Measurements from ENCODE around the gene COIL.

The COIL gene

GRCh38 chr17:56934280-56934679 is 26.6 kb downstream of the COIL start:
- DNase-seq (ENCODE audit: low read depth in 2 of 2), result no peak

GRCh38 chr17:56933868-56934267 is 27.0 kb downstream of the COIL start:
- no peak for DNase-seq (ENCODE audit: low read depth in 2 of 2)

GRCh38 chr17:56933151-56933745 is 27.6 kb downstream of the COIL start:
- no peak for DNase-seq (ENCODE audit: low read depth in 2 of 2)

- no peak for DNase-seq (ENCODE audit: low read depth in 2 of 2)
These were observed 30.0 kb downstream of the COIL start for GRCh38 chr17:56930739-56931337.

GRCh38 chr17:56929362-56929969 is 31.4 kb downstream of the COIL start:
- no peak for DNase-seq (ENCODE audit: low read depth in 2 of 2)

- no peak for DNase-seq (ENCODE audit: low read depth in 2 of 2)
These were observed 32.3 kb downstream of the COIL start for GRCh38 chr17:56928586-56928985.

- no peak for DNase-seq (ENCODE audit: low read depth in 2 of 2)
These were observed 34.1 kb downstream of the COIL start for GRCh38 chr17:56926704-56927103.

- no peak for DNase-seq (ENCODE audit: low read depth in 2 of 2)
These were observed 34.6 kb downstream of the COIL start for GRCh38 chr17:56926270-56926669.

GRCh38 chr17:56925088-56925487 is 35.8 kb downstream of the COIL start:
- DNase-seq (ENCODE audit: low read depth in 2 of 2), result no peak

GRCh38 chr17:56919717-56920116 is 41.1 kb downstream of the COIL start:
- no peak for DNase-seq (ENCODE audit: low read depth in 2 of 2)

- DNase-seq (ENCODE audit: low read depth in 2 of 2), result no peak
These were observed 41.9 kb downstream of the COIL start for GRCh38 chr17:56918916-56919315.

- DNase-seq (ENCODE audit: low read depth in 2 of 2), result no peak
These were observed 43.1 kb downstream of the COIL start for GRCh38 chr17:56917559-56918296.

GRCh38 chr17:56914581-56915273 is 46.1 kb downstream of the COIL start:
- DNase-seq (ENCODE audit: low read depth in 2 of 2), result no peak

- DNase-seq (ENCODE audit: low read depth in 2 of 2), result peak; percentile 67 to 68
These were observed 46.8 kb downstream of the COIL start, which contains the start of gene TRIM25 for GRCh38 chr17:56913867-56914580. Gene TRIM25 (minus strand): TSS chr17:56914049. CDS start chr17:56913988, 61 bp downstream.

- no peak for DNase-seq (ENCODE audit: low read depth in 2 of 2)
These were observed 47.4 kb downstream of the COIL start for GRCh38 chr17:56913353-56913866.

GRCh38 chr17:56913000-56913311 is 47.9 kb downstream of the COIL start:
- DNase-seq (ENCODE audit: low read depth in 2 of 2), result no peak

- DNase-seq (ENCODE audit: low read depth in 2 of 2), result no peak
These were observed 48.5 kb downstream of the COIL start for GRCh38 chr17:56912105-56912999.

- no peak for DNase-seq (ENCODE audit: low read depth in 2 of 2)
These were observed 50.2 kb downstream of the COIL start for GRCh38 chr17:56910509-56911235.

GRCh38 chr17:56909742-56910508 is 50.9 kb downstream of the COIL start:
- no peak for DNase-seq (ENCODE audit: low read depth in 2 of 2)

Data from fibroblast of skin of left quadriceps (primary cell).